Stomach (tissue), 9 donors: ENCODE measurements around the gene SULT2B1. TPM values are rescaled to one million over a fixed set of nuclear protein-coding genes. Genes with fewer than 3 reads are reported as not detected.

Source experiments
- DNase-seq, 2 donors: peaks; one replicate each; pipeline versions ENCODE4 v3.0.0 to v3.0.0-alpha.2; 2013 to 2019
- H3K27ac ChIP-seq, 5 donors: fragments of 200-600 bp in 4 of 5; sonication (generic) in 4 of 5; one replicate each; pipeline ENCODE4 v1.5.1; 2013 to 2019; ENCODE audit warnings: mild to moderate bottlenecking in 1 of 5, moderate library complexity in 1 of 5
- H3K27me3 ChIP-seq, 3 donors: fragments of 200-600 bp; sonication (generic); one replicate each; pipeline ENCODE4 v1.5.1; 2017 to 2019; ENCODE audit warnings: mixed run types in 1 of 3
- H3K36me3 ChIP-seq, 4 donors: fragments of 200-600 bp; sonication (generic); 1 replicate in 3 of 4; 2 replicates in 1 of 4; pipeline ENCODE4 v1.5.1; 2016 to 2019
- H3K4me1 ChIP-seq, 4 donors: fragments of 200-600 bp; sonication (generic); one replicate each; pipeline ENCODE4 v1.5.1; 2016 to 2019
- H3K4me3 ChIP-seq, 4 donors: fragments of 200-600 bp; sonication (generic) in 3 of 4; one replicate each; pipeline ENCODE4 v1.5.1; 2016 to 2019; ENCODE audit warnings: mild to moderate bottlenecking in 1 of 4
- H3K9me3 ChIP-seq, 4 donors: fragments of 200-600 bp; sonication (generic); one replicate each; pipeline ENCODE4 v1.5.1; 2016 to 2019
- CTCF ChIP-seq, 7 experiments: fragments of 450-650 bp in 4 of 7; fragments of 200-600 bp in 3 of 7; sonication (generic) in 3 of 7; IDR thresholded peaks; one replicate each; pipeline ENCODE4 v1.5.1; 2016 to 2019; ENCODE audit warnings: antibody characterized with exemption in 7 of 7, control low read depth in 2 of 7, mild to moderate bottlenecking in 1 of 7
- EP300 ChIP-seq: sonication (generic); formaldehyde crosslinking; IDR thresholded peaks from one replicate; pipeline ENCODE4 v1.6.1; 2017; ENCODE audit warnings: antibody characterized with exemption
- POLR2A ChIP-seq, 4 donors: fragments of 450-650 bp; IDR thresholded peaks; one replicate each; pipeline ENCODE4 v1.6.1; 2016; ENCODE audit warnings: antibody characterized with exemption in 4 of 4, control low read depth in 2 of 4, mild to moderate bottlenecking in 1 of 4, moderate library complexity in 1 of 4
- POLR2AphosphoS5 ChIP-seq, 3 donors: sonication (generic); formaldehyde crosslinking; IDR thresholded peaks; one replicate each; pipeline ENCODE4 v1.6.1; 2016; ENCODE audit warnings: antibody characterized with exemption in 3 of 3
- WGBS, 5 donors: extraction: QIAGEN DNeasy Blood & Tissue Kit in 3 of 5; methylation state at CpG; one replicate each; pipeline versions ENCODE4 v1.1.5 to v1.1.7; 2013 to 2018; 5-methylcytosine and 5-hydroxymethylcytosine counted together
- intact Hi-C: fragments of 100-400 bp; cut with DNase I; formaldehyde crosslinking; loops from one replicate; pipeline ENCODE4 v1.15.1; 2023; ENCODE audit warnings: low total_unique reads
- polyA plus RNA-seq, 3 donors: library from polyadenylated mRNA; stranded (reverse); fragments of 200-250 nt; gene quantifications; one replicate each; pipeline ENCODE4 v1.2.3, GENCODE V29; 2013
- total RNA-seq, 5 donors: library from RNA; depleted of rRNA; stranded (reverse); fragments of >200 nt; gene quantifications; one replicate each; pipeline versions ENCODE4 v1.1.0 to v1.2.3, GENCODE V29; 2014 to 2016
- donor health status: healthy with polysubstance abuse.
- donor health status: Bipolar disorder and iron deficiency.
- donor health status: healthy.

Gene SULT2B1
- total and polyA plus RNA-seq, 8 donors = 2.0 to 46.8 (median 3.1) TPM; not detected in 3

DNA sequence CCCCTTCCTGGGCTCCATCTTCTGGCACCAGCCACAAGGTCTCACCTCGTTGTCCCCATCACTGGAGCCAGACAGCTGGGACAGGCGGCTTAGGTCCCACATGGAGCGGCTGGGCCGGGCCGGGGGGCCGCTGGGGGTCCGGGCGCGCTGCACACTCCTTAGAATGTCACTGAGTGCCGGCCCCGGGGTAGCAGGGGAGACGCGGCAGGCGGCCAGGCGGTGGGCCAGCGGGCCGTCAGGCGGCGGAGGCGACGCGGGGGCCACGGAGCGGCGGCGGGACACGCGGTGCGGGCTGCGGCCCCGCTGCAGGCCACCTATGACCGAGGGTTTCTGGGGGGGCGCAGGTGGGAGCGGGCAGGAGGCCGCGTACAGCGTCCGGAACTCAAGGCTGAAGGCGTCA lies 51.5 kb downstream of the SULT2B1 start:
- peaks cover 0 to 4% (median 0%) of the 10 kb centered on the region in 4 donors for H3K4me1 ChIP-seq
- TF ChIP-seq CTCF (IDR thresholded peaks at IDR 0.05) (no peak), EP300 (no peak)
- H3K4me3 ChIP-seq = no peak overlapping the region
- no peaks in the 10 kb centered on the region for H3K36me3 ChIP-seq
- peaks cover 0 to 10% (median 0%) of the 10 kb centered on the region in 3 donors for H3K27me3 ChIP-seq
- intact Hi-C loops = no loop called here
- 85 to 93% (median 91%) methylated on average over 13 to 39 of the region's 39 CpGs for WGBS, 5 donors
- H3K9me3 ChIP-seq = no peaks in the 10 kb centered on the region
- no peak overlapping the region for H3K27ac ChIP-seq
- no peak for DNase-seq

GRCh38 chr19:48603850-48604249 lies 51.9 kb downstream of the SULT2B1 start:
- H3K4me3 ChIP-seq = no peak overlapping the region
- DNase-seq = no peak
- 86 to 94% (median 92%) methylated on average over 7 to 9 of the region's 9 CpGs for WGBS, 5 donors
- no peak for TF ChIP-seq CTCF (IDR thresholded peaks at IDR 0.05)
- no peak for TF ChIP-seq POLR2A (IDR thresholded peaks at IDR 0.05)
- no peak for TF ChIP-seq POLR2AphosphoS5 (IDR thresholded peaks at IDR 0.05)
- TF ChIP-seq EP300 = no peak
- intact Hi-C loops = no loop called here
- H3K27me3 ChIP-seq = peaks cover 0 to 8% (median 0%) of the 10 kb centered on the region in 3 donors
- H3K36me3 ChIP-seq = no peaks in the 10 kb centered on the region
- no peak overlapping the region for H3K27ac ChIP-seq
- peaks cover 0 to 6% (median 0%) of the 10 kb centered on the region in 4 donors for H3K4me1 ChIP-seq
- no peaks in the 10 kb centered on the region for H3K9me3 ChIP-seq

- Histone ChIP-seq H3K9me3 (no peaks in the 10 kb centered on the region), H3K4me1 (peaks cover 0 to 16% (median 0%) of the 10 kb centered on the region in 4 donors), H3K27ac (no peak within 1 kb of the TSS), H3K36me3 (peaks cover 0 to 6% (median 0%) of the 10 kb centered on the region in 4 donors), H3K27me3 (no peaks in the 10 kb centered on the region), H3K4me3 (no peak within 1 kb of the TSS)
- TF ChIP-seq POLR2AphosphoS5 (IDR thresholded peaks at IDR 0.05) = no peak
- no peak for TF ChIP-seq CTCF (IDR thresholded peaks at IDR 0.05)
- TF ChIP-seq EP300 = no peak
- no peak for TF ChIP-seq POLR2A (IDR thresholded peaks at IDR 0.05)
- DNase-seq = no peak
- intact Hi-C loops = no loop called here
- 87 to 95% (median 92%) methylated on average over 16 to 39 of the region's 39 CpGs for WGBS, 5 donors
These were observed 54.7 kb downstream of the SULT2B1 start, which contains the start of gene SPACA4 for GRCh38 chr19:48606463-48607358. SPACA4 (plus strand) TSS chr19:48606742; CDS start chr19:48606979, 237 bp downstream.

- TF ChIP-seq POLR2A (IDR thresholded peaks at IDR 0.05) (no peak), CTCF (IDR thresholded peaks at IDR 0.05) (no peak), EP300 (no peak), POLR2AphosphoS5 (IDR thresholded peaks at IDR 0.05) (no peak)
- Histone ChIP-seq H3K9me3 (no peaks in the 10 kb centered on the region), H3K27ac (no peak overlapping the region), H3K36me3 (peaks cover 0 to 11% (median 0%) of the 10 kb centered on the region in 4 donors), H3K4me3 (no peak overlapping the region), H3K4me1 (peaks cover 0 to 12% (median 0%) of the 10 kb centered on the region in 4 donors), H3K27me3 (no peaks in the 10 kb centered on the region)
- intact Hi-C loops = no loop called here
- DNase-seq = no peak
- WGBS, 5 donors = 82 to 94% (median 88%) methylated on average over 6 to 7 of the region's 7 CpGs
These were observed 55.4 kb downstream of the SULT2B1 start for GRCh38 chr19:48607359-48607755.
